HFF-Myc (cell line): ENCODE results near the gene CPNE5.
A peak's percentile ranks its signal among the peaks of the same experiment; 100 is the strongest.

ENCODE experiments used
- DNase-seq: peaks from one replicate; pipeline ENCODE4 v3.0.0-alpha.2; 2011; ENCODE audit warnings: low read depth; ENCODE audit errors: extremely low read depth
- H3K4me3 ChIP-seq: replicated peaks from 2 replicates; pipeline ENCODE4 v1.5.1; 2011; ENCODE audit warnings: low read depth, mild to moderate bottlenecking, control low read depth, low read length
- TF ChIP-seq, protein P1 (sequence below): IDR thresholded peaks from 2 replicates; pipeline ENCODE4 v1.5.1; 2012; ENCODE audit warnings: mild to moderate bottlenecking, low read depth, low read length, control low read depth; ENCODE audit errors: missing control alignments

The CPNE5 gene

DNA sequence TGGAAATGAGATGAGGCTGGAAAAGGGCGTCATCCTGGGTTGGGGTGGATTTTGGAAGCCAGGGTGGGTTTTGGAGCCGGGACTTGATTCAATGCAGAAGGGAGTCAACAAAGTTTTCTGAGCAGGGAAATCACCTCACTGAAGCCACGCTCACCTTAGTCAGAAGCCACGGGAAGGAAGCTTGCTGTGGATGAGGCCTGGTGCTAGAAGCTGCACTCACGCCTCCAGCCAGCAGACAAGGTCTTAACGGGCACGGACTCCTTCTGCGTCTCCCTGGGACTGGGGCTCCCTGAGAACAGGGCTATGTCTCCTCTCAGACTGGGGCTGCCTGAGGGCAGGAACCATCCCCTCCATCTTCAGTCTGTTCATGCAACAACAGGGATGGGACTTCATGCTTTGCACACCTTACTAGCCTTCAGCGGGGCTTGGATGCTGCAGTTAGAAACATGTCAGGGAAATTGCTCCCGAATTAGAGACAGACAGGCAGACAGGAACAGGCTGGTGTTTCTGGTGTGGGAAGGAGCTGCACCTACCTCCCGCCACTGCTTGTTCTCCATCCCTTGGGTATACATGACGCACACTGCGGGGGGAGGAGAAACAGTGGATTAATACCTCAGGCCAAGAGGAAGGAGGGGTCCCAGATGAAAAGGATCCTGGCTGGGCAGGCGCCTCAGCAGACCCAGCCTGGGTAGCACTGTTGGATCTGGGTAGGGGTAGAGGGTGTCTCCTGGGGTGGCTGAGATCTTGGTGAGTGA lies 17.5 kb downstream of the CPNE5 start:
- DNase-seq, result no peak
- no peak overlapping the region for H3K4me3 ChIP-seq
- TF ChIP-seq, protein P1, sequence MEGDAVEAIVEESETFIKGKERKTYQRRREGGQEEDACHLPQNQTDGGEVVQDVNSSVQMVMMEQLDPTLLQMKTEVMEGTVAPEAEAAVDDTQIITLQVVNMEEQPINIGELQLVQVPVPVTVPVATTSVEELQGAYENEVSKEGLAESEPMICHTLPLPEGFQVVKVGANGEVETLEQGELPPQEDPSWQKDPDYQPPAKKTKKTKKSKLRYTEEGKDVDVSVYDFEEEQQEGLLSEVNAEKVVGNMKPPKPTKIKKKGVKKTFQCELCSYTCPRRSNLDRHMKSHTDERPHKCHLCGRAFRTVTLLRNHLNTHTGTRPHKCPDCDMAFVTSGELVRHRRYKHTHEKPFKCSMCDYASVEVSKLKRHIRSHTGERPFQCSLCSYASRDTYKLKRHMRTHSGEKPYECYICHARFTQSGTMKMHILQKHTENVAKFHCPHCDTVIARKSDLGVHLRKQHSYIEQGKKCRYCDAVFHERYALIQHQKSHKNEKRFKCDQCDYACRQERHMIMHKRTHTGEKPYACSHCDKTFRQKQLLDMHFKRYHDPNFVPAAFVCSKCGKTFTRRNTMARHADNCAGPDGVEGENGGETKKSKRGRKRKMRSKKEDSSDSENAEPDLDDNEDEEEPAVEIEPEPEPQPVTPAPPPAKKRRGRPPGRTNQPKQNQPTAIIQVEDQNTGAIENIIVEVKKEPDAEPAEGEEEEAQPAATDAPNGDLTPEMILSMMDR, result no peak

DNA sequence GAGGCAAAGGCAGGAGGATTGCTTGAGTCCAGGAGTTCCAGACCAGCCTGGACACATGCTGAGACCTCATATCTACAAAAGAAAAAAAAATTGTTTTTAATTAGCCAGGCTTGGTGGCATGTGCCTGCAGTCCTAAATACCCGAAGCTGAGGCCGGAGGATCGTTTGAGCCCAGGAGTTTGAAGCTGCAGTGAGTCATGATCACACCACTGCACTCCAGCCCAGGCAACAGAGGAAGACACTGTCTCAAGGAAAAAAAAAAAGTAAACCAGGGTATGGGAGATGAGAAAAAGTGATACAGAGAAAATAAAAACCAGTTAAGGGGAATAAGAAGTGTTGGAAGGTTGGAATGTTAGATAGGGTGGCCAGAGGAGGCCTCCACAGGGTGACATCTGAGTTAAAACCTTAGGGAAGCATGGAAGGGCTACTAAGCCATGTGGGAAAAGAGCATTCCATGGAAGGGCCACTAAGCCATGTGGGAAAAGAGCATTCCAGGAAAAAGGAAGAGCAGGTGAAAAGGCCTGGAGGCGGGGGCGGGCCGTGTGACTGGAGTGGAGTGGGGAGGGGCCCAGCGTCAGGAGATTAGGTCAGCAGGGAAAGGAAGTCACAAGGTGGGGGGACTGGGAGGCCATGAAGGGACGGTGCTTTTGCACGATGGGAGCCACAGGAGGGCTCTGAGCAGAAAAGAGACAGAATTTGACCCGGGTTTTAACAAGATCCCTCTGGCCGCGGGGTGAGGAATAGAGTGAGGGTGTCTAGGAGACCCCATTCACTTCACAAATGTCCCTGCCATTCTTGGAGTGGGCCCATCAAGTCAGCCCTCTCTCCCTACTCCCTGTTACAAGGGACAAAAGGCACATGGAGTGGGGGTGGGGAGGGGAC lies 18.3 kb downstream of the CPNE5 start:
- DNase-seq, result peak; percentile 37
- TF ChIP-seq, protein P1, result no peak
- no peak overlapping the region for H3K4me3 ChIP-seq

DNA sequence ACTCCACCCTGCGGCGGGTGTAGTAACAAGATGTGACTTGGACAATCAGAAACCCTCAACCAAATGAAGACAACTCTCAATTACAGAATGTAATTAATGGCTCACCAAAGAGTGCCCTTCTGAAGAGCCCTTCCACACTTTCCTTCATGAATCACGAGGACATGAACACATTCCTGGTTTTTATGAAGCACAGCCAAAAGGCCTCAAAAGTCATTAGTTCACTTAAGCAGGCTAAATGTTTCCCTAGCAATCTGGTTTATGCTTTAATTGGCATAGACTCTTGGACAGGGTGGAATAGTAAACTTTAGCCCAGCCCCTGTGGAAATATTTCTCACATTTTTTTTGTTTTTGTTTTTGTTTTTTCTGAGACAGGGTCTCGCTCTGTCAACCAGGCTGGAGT lies 20.5 kb downstream of the CPNE5 start:
- TF ChIP-seq, protein P1, result no peak
- no peak for DNase-seq
- no peak overlapping the region for H3K4me3 ChIP-seq

DNA sequence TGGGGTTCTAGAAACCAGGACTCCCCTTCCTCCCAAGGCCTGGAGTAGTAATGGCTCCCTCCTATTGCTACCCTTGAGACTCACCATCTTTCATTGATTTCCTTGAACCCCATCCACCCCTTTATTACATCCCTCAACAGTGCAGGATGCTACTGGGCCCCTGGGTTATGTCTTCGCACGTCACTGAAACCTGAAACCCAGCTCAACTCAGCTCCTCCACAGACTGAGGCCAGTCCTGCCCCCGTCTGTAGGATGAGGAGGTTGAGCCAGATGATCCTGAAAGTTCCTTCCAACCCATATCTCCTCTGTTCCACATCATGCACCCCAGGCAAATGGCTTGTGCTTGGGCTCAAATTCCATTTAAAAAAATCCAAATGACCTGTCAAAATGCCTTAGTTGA lies 21.4 kb downstream of the CPNE5 start:
- DNase-seq, result no peak
- H3K4me3 ChIP-seq, result no peak overlapping the region
- TF ChIP-seq, protein P1, result no peak

DNA sequence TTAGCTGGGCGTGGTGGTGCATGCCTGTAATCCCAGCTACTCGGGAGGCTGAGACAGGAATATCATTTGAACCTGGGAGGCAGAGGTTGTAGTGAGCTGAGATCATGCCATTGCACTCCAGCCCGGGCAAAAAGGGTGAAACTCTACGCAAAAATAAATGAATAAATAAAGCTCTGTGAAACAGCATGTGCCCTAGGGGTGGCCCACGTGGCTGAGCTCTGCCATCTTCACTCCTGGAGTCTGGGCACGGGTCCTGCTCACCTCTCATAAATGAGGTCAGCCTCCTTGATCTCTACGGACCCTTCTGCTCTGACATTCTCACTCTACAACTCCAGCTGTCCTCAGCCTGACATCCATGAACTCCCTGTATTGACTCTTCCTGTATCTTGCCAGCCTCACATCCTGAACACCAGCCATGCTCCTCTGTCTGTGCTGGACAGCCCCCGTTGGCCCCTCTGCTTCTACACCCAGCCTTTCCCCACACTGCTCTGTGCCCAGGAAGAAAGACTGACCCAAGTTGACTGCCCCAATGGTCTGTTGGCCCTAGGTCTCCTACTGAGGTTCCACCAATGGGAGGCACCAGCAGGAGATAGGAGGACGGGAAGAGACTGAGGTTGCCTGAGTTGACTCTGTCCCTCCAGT lies 21.9 kb downstream of the CPNE5 start:
- no peak for DNase-seq
- H3K4me3 ChIP-seq, result no peak overlapping the region
- TF ChIP-seq, protein P1, result no peak

DNA sequence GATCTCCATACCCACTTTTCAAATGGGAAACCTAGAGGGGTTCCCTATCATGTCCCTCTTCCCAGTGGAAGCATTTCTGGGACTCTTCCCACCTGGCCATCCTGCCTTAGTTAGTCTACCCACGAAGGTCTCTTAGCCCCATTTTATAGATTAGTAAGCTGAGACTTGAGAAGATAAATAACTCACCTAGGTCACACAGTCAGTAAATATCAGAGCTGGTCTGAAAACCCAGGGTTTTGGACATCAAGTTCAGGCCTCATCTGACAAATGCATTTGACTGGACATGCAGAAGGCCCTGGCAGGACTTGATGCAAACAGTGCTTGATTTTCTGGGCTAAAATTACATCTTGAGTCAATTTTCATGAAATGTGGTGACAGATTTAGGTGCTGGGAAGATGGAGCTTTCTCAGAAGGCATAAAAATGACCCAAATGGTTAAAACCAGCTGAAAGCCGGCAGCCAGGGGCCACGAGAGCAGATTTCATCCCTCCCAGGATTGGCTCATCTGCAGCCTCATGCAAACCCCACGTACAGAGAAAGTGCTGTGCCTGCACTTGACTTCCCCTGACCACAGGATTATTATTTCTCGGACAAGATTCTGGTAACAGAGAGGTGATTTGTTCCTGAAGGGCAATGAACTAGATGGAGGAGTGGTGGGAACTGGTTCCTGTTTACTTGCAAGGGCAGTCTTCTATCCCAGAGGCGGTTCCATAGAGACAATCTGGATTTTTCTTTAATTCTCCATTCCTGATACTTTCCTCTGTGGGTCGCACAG lies 23.1 kb downstream of the CPNE5 start:
- TF ChIP-seq, protein P1, result no peak
- DNase-seq, result no peak
- no peak overlapping the region for H3K4me3 ChIP-seq
